Measurements from ENCODE around the gene EXOC8.

Gene EXOC8

DNA sequence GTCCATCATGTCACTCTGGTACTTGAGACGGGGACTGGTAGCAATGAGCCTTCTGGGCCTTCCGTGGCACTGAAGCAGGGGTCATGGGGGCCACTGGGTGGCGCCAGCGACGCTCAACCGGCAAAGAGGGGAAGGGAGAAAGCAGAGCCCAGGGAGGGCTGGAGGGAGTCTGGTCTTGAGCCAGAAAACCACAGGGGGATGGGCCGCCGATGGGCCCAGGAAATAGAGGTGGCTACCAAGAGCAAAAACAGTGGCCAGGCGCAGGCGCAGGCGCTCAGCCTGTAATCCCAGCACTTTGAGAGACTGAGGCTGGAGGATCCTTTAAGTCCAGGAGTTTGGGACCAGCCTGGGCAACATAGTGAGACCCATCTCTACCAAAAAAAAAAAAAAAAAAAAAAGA, 21.8 kb downstream of the EXOC8 start:
- peak in 1 of 2 donors; percentile 18 for DNase-seq (ENCODE audit: low read depth in 2 of 2)

DNA sequence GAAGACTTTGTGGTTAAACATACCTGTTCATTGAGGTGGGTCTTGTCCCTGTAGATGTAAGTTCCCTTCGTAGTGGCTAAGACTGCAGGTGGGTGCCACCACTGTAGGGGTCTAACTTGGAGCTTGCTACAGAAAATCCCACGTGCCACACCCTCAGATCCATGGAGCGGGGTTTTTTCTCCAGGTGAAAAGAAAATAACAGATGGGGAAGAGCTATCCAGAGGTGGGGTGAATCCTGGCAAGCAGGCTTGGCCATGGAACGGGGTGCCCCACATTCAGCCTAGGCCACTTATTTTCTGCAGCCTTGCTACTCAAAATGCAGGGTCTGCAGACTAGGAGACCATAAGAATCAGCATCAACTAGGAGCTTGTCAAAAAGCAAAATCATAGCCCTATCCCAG, 24.0 kb downstream of the EXOC8 start:
- DNase-seq (ENCODE audit: low read depth in 2 of 2): no peak

DNA sequence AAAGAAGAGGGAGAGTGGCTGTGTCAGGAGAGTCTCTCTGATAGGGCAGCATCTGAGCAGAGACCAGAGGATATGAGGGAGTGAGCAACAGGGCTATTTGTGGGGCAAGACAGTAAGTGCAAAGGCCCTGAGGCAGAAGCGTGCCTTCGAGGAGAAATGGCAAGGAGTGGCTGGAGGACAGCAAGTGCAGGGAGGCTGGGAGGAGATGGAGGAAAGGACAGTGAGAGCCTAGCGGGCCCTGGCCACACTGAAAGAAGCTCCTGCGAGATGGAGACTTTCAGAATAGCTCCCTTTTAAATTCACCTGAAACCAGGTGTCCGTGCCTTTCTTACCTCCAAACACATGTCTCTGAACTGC, 25.2 kb downstream of the EXOC8 start:
- DNase-seq (ENCODE audit: low read depth in 2 of 2): no peak

DNA sequence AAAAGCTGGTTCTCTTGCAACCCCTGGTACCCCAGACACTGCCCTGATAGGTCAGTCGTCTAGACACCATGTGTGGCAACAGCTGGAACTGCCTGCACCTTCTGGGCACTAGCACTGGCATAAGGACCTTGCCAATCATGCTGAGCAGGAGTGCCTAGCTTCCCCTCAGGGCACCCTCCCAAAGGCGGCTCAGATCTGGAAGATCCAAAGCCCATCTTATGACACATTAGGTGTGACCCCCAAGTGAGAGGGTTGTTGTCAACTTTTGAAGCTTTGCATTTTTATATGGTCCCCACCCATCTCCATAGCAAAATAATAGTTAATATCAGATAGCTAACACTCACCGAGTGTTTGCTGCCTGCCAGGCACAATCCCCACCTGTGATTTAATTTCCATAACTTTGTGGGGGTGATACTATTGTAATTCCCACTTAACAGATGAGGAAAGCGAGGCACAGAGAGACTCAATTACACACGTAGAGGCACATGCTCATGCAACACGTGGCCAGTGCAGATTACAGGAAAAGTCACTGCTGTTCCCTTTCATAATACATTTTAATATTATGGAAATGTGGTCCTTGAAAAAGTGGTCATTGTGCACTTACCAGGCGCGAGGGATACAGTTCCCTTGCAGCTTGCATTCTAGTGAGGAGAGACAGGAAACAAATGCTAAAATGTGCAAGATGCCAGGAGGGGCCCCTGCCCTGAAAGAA, 25.8 kb downstream of the EXOC8 start:
- no peak for DNase-seq (ENCODE audit: low read depth in 2 of 2)

DNA sequence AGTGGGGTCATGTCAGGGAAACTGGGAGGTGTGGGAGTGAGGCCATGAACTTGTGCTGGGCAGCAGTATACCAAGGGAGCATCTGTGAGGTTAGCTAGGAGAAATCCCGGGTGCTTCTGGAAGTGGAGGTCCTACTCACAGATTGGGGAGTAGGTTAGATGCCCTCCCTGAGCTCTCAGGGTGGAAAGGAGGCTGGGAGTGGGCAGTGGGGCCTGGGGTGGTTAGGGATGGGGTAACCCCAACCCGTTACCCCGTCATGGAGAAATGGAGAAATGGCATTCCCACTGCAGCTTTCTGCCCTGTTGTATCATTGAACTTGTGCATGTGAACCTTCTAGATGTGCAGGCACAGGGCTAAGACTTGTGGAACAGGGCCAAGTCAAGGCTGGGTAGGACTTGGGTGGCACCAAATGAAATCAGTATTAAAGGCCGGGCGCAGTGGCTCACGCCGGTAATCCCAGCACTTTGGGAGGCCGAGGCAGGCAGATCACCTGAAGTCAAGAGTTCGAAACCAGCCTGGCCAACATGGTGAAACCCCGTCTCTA, 27.2 kb downstream of the EXOC8 start:
- DNase-seq (ENCODE audit: low read depth in 2 of 2): no peak

DNA sequence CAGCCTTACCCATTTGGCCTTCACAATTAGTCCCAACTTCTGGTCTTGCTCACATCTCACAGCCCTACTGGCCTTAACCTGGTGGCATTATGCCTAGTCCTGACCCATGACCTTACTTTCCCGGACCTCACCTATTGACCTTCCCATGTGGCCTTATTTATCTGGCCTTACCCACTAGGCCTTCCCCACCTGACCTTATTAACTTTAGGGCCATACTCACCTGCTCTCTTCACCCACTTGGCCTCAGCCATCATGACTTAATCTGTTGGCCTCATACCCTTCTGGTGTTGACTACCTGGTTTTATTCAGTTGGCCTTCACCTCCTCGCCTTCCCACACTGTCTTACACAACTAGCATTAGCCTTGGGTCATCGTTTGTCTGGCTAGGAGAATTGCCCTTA, 35.7 kb downstream of the EXOC8 start:
- no peak for DNase-seq (ENCODE audit: low read depth in 2 of 2)

DNA sequence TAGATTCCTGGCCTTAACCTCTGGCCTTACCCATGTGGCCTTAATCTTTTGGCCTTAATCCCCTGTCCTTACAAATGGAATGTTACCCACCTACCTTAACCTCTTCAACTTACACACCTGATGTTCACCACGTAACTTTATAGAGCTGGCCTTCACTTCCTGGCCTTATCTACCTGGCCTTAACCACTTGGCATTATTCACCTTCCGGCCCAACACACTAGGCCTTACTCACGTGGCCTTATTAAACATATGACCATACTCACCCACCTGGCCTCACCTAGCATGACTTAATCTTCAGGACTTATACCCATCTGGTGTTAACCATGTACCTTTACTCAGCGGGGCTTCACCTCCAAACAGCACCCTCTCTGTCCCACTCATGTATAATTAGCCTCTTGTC, 41.7 kb downstream of the EXOC8 start:
- no peak for DNase-seq (ENCODE audit: low read depth in 2 of 2)

DNA sequence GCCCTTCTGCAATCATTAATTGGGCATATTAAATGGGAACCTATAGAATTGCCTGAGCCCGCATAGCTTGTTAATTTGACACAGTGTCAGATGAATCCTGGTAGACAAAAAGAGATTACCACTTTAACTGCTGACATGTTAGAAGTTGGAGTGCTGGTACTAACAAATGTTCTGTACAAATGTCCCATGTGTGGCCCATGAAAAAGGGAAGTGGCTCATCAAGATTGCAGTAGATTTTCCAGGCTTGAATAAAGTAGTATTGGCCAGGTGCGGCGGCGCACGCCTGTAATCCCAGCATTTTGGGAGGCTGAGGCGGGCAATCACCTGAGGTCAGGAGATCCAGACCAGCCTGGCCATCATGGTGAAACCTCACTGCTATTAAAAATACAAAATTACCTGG, 51.0 kb downstream of the EXOC8 start:
- no peak for DNase-seq (ENCODE audit: low read depth in 2 of 2)

DNA sequence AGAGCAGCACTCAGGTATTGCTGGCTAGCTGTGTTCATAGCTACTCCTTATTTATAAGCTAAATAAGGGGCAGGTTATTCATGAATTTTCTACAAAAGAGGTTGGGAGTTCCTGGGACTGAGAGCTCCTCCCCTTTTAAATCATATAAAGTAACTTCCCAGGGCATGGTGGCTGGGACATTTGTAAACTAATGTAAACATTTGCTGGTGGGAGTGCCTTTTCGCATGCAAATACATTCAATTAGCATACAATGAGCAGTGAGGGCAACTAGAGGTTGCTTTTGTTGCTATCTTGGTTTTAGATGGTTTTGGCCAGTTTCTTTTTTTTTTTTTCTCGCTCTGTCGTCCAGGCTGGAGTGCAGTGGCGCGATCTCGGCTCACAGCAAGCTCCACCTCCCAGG, 53.2 kb downstream of the EXOC8 start:
- DNase-seq (ENCODE audit: low read depth in 2 of 2): no peak
